SU-DHL-6 (cell line): ENCODE data around the gene GKN1.

Source experiments
- H2AFZ ChIP-seq: fragments of 200-600 bp; sonication (generic); 2 replicates; pipeline ENCODE4 v1.6.1; 2014; ENCODE audit warnings: low read depth, mild to moderate bottlenecking, moderate library complexity, mixed read lengths, antibody characterized with exemption, low read length; ENCODE audit not compliant: severe bottlenecking
- H3F3A ChIP-seq: fragments of 200-600 bp; shearing (Covaris generic); 2 replicates; pipeline ENCODE4 v1.6.0; 2016; ENCODE audit warnings: antibody characterized with exemption, mild to moderate bottlenecking; ENCODE audit not compliant: insufficient read depth
- H3K27ac ChIP-seq: fragments of 200-600 bp; sonication (generic); 2 replicates; pipeline ENCODE4 v1.5.1; 2016; ENCODE audit warnings: low read depth, mild to moderate bottlenecking, low read length, moderate library complexity, mixed read lengths
- H3K27me3 ChIP-seq: fragments of 200-600 bp; sonication (generic), shearing (Covaris generic); 2 replicates; pipeline ENCODE4 v1.6.0; 2014; ENCODE audit warnings: mild to moderate bottlenecking, low read length
- H3K36me3 ChIP-seq: fragments of 200-600 bp; sonication (generic); 2 replicates; pipeline ENCODE4 v1.6.1; 2014; ENCODE audit warnings: mild to moderate bottlenecking, low read length, mixed read lengths
- H3K4me2 ChIP-seq: fragments of 300-600, 200-600 bp; shearing (Covaris generic), sonication (generic); 2 replicates; pipeline ENCODE4 v1.6.0; 2014; ENCODE audit warnings: low read length, low read depth, mild to moderate bottlenecking; ENCODE audit not compliant: poor library complexity, severe bottlenecking
- H3K4me3 ChIP-seq: fragments of 200-600 bp; sonication (generic); 2 replicates; pipeline ENCODE4 v1.5.1; 2014; ENCODE audit warnings: antibody characterized with exemption, low read length, mild to moderate bottlenecking, mixed read lengths; ENCODE audit not compliant: insufficient read depth, poor library complexity, severe bottlenecking
- H3K79me2 ChIP-seq: fragments of 200-600 bp; sonication (generic); 2 replicates; pipeline ENCODE4 v1.6.1; 2014; ENCODE audit warnings: mild to moderate bottlenecking, low read length, moderate library complexity; ENCODE audit not compliant: insufficient read depth
- H3K9ac ChIP-seq: fragments of 200-600 bp; sonication (generic); 2 replicates; pipeline ENCODE4 v1.7.0; 2014; ENCODE audit warnings: mild to moderate bottlenecking, low read length
- H3K9me2 ChIP-seq: fragments of 200-600 bp; sonication (generic); replicated peaks from 2 replicates; pipeline ENCODE4 v1.6.1; 2014; ENCODE audit warnings: low read length; ENCODE audit not compliant: insufficient read depth
- H3K9me3 ChIP-seq: fragments of 200-600 bp; sonication (generic); 2 replicates; pipeline ENCODE4 v1.6.1; 2014; ENCODE audit warnings: low read length, mixed read lengths; ENCODE audit not compliant: insufficient read depth
- H4K20me1 ChIP-seq: fragments of 200-600 bp; sonication (generic); 2 replicates; pipeline ENCODE4 v1.6.1; 2014; ENCODE audit warnings: low read depth, mild to moderate bottlenecking, antibody characterized with exemption, low read length, moderate library complexity, mixed read lengths
- CTCF ChIP-seq: fragments of 200-600 bp; sonication (generic); IDR thresholded peaks from one replicate; pipeline ENCODE4 v1.5.1; 2017; ENCODE audit warnings: antibody characterized with exemption, mild to moderate bottlenecking, low read length, moderate library complexity; ENCODE audit not compliant: insufficient read depth, poor library complexity, severe bottlenecking
- EZH2phosphoT487 ChIP-seq: fragments of 200-600 bp; sonication (generic), shearing (Covaris generic); conservative IDR thresholded peaks from 2 replicates; pipeline ENCODE4 v1.6.1; 2018; ENCODE audit warnings: mild to moderate bottlenecking, antibody characterized with exemption, low read length, moderate library complexity, mixed read lengths

Gene GKN1

DNA sequence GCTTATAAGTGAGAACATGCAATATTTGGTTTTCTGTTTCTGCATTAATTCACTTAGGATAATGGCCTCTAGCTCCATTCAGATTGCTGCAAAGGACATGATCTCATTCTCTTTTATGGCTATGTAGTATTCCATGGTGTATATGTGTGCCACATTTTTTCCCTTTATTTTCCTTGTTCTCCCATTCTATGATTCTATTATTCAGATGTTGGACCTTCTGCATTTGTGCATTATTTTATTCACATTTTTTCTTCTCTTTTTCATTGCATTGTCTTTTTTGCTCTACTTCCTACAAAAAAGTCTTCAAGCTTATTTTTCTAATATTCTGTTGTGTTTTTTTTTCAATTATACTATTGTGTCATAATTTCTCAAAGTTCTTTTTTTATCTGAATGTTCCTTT, 27.4 kb downstream of the GKN1 start:
- H3F3A ChIP-seq: no peaks in the 10 kb centered on the region
- H3K79me2 ChIP-seq: no peaks in the 10 kb centered on the region
- H4K20me1 ChIP-seq: no peaks in the 10 kb centered on the region
- H3K36me3 ChIP-seq: no peaks in the 10 kb centered on the region
- H3K4me2 ChIP-seq: no peak overlapping the region
- no peaks in the 10 kb centered on the region for H3K9me2 ChIP-seq
- H3K4me3 ChIP-seq: no peak overlapping the region
- no peak overlapping the region for H2AFZ ChIP-seq
- no peaks in the 10 kb centered on the region for H3K9me3 ChIP-seq
- no peaks in the 10 kb centered on the region for H3K27me3 ChIP-seq
- no peak for TF ChIP-seq CTCF
- TF ChIP-seq EZH2phosphoT487: no peak
- H3K27ac ChIP-seq: no peak overlapping the region
- H3K9ac ChIP-seq: no peak overlapping the region

- no peak overlapping the region for H3K9ac ChIP-seq
- H3K79me2 ChIP-seq: no peaks in the 10 kb centered on the region
- H3K4me2 ChIP-seq: no peak overlapping the region
- no peaks in the 10 kb centered on the region for H3K9me3 ChIP-seq
- H3K9me2 ChIP-seq: no peaks in the 10 kb centered on the region
- no peak for TF ChIP-seq CTCF
- no peak for TF ChIP-seq EZH2phosphoT487
- no peak overlapping the region for H2AFZ ChIP-seq
- H3F3A ChIP-seq: no peaks in the 10 kb centered on the region
- no peaks in the 10 kb centered on the region for H3K36me3 ChIP-seq
- H3K4me3 ChIP-seq: no peak overlapping the region
- no peak overlapping the region for H3K27ac ChIP-seq
- no peaks in the 10 kb centered on the region for H4K20me1 ChIP-seq
- H3K27me3 ChIP-seq: no peaks in the 10 kb centered on the region
These were observed 29.3 kb downstream of the GKN1 start for GRCh38 chr2:69003731-69004130.

DNA sequence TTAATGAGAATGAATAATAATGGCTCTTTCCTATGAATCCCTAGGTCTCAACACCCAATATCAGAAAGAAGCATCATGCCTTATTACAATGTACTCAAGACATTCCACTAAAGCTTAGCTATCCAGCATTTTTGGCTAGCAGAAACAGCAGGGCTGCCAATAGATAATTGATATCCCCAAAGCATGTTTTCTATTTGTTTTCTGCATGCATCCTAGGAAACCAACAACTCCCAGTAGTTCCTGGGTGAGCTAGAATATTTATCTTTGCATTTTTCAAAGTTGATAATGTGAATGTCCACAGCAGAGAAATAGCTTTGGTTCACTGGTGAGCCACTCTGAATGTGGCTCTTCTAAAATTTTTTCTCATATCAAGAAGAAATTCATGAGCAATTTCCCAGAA, 32.7 kb downstream of the GKN1 start:
- no peak for TF ChIP-seq EZH2phosphoT487
- no peak for TF ChIP-seq CTCF
- no peaks in the 10 kb centered on the region for H3K36me3 ChIP-seq
- H2AFZ ChIP-seq: no peak overlapping the region
- no peaks in the 10 kb centered on the region for H3K27me3 ChIP-seq
- H3K4me2 ChIP-seq: no peak overlapping the region
- no peak overlapping the region for H3K4me3 ChIP-seq
- no peaks in the 10 kb centered on the region for H3F3A ChIP-seq
- H3K9me2 ChIP-seq: no peaks in the 10 kb centered on the region
- H4K20me1 ChIP-seq: no peaks in the 10 kb centered on the region
- no peak overlapping the region for H3K27ac ChIP-seq
- no peaks in the 10 kb centered on the region for H3K79me2 ChIP-seq
- H3K9ac ChIP-seq: no peak overlapping the region
- H3K9me3 ChIP-seq: no peaks in the 10 kb centered on the region

DNA sequence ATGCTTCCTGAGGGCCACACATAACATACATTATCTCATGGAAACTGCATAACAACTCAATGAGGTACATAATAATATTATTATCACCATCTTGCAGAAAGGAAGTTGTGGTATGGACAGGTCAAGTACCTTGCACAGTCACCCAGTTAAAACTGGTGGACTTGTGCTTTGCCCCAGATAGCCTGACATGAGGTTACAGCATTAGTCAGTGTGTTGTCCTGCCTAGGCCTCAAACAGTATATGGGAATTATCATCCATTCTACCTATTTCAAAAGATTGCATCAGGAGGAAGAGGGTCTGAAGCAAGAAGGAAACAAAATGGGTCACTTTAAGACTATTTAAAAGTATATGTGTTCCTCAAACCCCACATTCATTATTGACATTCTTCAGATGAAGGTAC, 33.2 kb downstream of the GKN1 start:
- H3K9ac ChIP-seq: no peak overlapping the region
- H3K36me3 ChIP-seq: no peaks in the 10 kb centered on the region
- no peaks in the 10 kb centered on the region for H3K9me2 ChIP-seq
- TF ChIP-seq CTCF (no peak), EZH2phosphoT487 (no peak)
- no peak overlapping the region for H3K4me3 ChIP-seq
- H4K20me1 ChIP-seq: no peaks in the 10 kb centered on the region
- H3K9me3 ChIP-seq: no peaks in the 10 kb centered on the region
- no peaks in the 10 kb centered on the region for H3K27me3 ChIP-seq
- H3K4me2 ChIP-seq: no peak overlapping the region
- H3K27ac ChIP-seq: no peak overlapping the region
- H3K79me2 ChIP-seq: no peaks in the 10 kb centered on the region
- H2AFZ ChIP-seq: no peak overlapping the region
- no peaks in the 10 kb centered on the region for H3F3A ChIP-seq
